Measurements from ENCODE around the gene SPINK9.

DNA sequence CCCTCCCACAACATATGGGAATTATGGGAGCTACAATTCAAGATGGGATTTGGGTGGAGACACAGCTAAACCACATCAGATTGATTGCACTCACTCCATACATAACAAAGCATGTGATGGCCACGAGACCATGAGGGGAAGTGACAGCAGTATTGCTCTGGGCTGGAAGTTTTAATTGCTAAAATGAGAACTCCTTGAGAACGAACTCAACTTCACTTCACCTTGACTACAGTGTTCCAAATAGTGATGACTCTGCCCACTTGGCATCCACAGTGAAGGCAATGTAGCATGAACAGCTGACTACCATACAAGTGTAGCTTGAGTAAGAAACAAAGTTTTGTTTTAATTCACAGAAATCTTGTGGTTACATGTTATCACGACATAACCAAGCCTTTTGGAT, 23.9 kb upstream of the SPINK9 start:
- TF ChIP-seq, protein P1, sequence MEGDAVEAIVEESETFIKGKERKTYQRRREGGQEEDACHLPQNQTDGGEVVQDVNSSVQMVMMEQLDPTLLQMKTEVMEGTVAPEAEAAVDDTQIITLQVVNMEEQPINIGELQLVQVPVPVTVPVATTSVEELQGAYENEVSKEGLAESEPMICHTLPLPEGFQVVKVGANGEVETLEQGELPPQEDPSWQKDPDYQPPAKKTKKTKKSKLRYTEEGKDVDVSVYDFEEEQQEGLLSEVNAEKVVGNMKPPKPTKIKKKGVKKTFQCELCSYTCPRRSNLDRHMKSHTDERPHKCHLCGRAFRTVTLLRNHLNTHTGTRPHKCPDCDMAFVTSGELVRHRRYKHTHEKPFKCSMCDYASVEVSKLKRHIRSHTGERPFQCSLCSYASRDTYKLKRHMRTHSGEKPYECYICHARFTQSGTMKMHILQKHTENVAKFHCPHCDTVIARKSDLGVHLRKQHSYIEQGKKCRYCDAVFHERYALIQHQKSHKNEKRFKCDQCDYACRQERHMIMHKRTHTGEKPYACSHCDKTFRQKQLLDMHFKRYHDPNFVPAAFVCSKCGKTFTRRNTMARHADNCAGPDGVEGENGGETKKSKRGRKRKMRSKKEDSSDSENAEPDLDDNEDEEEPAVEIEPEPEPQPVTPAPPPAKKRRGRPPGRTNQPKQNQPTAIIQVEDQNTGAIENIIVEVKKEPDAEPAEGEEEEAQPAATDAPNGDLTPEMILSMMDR (IDR thresholded peaks at IDR 0.05) = no peak
- TF ChIP-seq POLR2AphosphoS5 (IDR thresholded peaks at IDR 0.05) = no peak

All from suprapubic skin (tissue), 3 donors.